GM20000 (cell line): ENCODE results near the gene ZNF79.

Experiments used
- DNase-seq: peaks from one replicate; pipeline ENCODE4 v3.0.0; 2012; ENCODE audit warnings: low spot score
- CTCF ChIP-seq: IDR thresholded peaks from 2 replicates; pipeline ENCODE4 v1.5.1; 2012; ENCODE audit warnings: mild to moderate bottlenecking, control low read depth; ENCODE audit errors: extremely low read depth, missing control alignments

ZNF79 gene

DNA sequence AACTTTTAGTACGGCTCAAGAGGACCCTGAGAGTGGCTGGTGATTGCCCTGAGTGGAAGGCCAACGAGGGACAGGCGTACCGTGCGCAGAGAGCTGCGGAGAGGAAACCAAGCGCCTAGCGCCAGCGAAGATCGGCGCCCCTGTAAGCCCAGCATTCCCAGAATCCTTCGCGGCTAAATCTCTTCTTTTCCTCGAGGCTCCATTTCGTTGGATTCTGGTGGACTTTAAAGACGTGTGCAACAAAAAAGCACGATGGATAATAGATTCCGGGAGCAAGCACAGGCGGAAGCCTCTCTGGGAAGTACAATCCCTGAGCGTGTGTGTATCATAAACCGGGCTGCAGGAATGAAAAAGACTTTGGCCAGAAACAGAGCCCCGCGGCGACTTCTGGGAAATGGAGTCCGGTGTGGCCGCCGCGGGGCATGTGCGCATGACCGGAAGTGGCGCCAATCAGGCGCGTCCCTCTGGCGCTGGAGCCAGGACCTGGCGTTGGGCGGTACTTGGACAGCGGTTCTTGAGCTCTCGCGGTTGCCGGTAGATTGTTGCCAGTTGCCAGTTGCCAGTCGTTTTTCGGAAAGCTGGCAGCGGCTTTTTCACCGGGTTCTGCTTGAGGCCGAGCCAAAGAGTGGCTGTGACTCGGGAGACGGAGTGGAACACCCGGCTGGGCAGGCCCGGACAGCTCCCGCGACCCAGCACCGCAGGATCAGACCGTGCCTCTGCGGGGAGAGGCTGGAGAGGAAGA lies at the start of gene ZNF79:
Gene ZNF79 (plus strand): TSS at position 449 of the 742 bp plus-strand sequence. CDS start 406 bp downstream, outside the sequence.
- no peak for TF ChIP-seq CTCF
- peak; percentile 93 for DNase-seq

- no peak for TF ChIP-seq CTCF
Observed at GRCh38 chr9:127380479-127380878, 43.7 kb upstream of the ZNF79 start.

GRCh38 chr9:127382541-127382940 lies 41.6 kb upstream of the ZNF79 start:
- no peak for TF ChIP-seq CTCF
- no peak for DNase-seq

More at GRCh38 chr9:127380479-127380878, 43.7 kb upstream of the ZNF79 start:
- DNase-seq: no peak

DNA sequence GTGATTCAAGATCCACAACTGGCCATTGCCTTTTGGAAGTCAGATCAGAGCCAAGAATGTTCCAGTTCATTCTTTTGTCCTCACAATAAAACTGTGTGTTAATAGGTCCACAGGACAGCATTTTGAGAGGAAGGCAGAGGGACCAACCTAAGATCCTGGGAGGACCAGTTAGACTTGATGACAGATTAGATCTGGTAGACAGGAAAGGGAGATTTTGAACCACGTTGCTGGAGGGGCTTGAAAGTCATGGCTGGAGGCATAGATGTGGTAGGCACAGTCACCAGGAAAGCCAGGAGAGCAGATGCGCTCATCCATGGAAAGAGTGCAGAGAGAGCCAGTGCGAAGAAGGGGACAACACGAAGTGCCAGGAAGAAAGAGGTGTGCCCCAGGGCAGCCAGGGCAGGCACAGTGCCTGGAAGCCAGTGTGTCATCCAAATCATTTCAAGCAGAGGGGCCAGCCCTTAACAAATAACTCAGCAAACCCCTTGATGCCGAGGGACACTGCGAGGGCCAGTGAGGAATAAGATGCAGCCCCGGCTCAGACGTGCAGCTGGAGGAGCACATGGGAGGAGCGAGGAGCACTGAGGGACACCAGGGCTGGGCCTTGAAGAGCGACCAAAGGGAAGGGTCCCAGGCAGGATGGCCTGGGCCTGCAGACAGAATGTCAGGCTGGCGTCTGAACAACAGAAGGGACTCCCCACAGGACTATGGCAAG lies 40.0 kb upstream of the ZNF79 start:
- DNase-seq: no peak
- TF ChIP-seq CTCF: no peak

- no peak for DNase-seq
- no peak for TF ChIP-seq CTCF
Observed at GRCh38 chr9:127384901-127385300, 39.3 kb upstream of the ZNF79 start.

- DNase-seq: no peak
- TF ChIP-seq CTCF: no peak
Observed at GRCh38 chr9:127386249-127386648, 37.9 kb upstream of the ZNF79 start.

- no peak for DNase-seq
- no peak for TF ChIP-seq CTCF
Observed at GRCh38 chr9:127386981-127387380, 37.2 kb upstream of the ZNF79 start.
